Caco-2 (cell line): Measurements from ENCODE around the gene UGT1A9. TPM values are rescaled to one million over a fixed set of nuclear protein-coding genes. Genes with fewer than 3 reads are reported as not detected.

Experiments
- BruUV-seq: library from RNA; stranded (reverse); fragments of 400-500 nt; replicated peaks from 2 replicates; lab custom pipeline; 2021; lab: Mats Ljungman, UMichigan
- CTCF ChIA-PET: fragments of 300-600 bp; sonication (Branson Sonifier 250); formaldehyde crosslinking; loops from one replicate; lab custom pipeline; 2022; ENCODE audit warnings: antibody characterized with exemption; lab: Charles Lee
- POLR2A ChIA-PET: fragments of 300-600 bp; sonication (Branson Sonifier 250); formaldehyde crosslinking; loops from one replicate; lab custom pipeline; 2022; ENCODE audit warnings: antibody characterized with exemption; lab: Charles Lee
- DNase-seq, 2 experiments: peaks; one replicate each; pipeline versions ENCODE4 v3.0.0 to v3.0.0-alpha.2; 2020 to 2022
- H3K27me3 ChIP-seq: replicated peaks from 2 replicates; pipeline ENCODE4 v1.6.0; 2011; ENCODE audit warnings: low read length; ENCODE audit not compliant: control insufficient read depth, insufficient read depth
- H3K36me3 ChIP-seq: 2 replicates; pipeline ENCODE4 v1.5.1; 2011; ENCODE audit warnings: low read length; ENCODE audit not compliant: control insufficient read depth, insufficient read depth
- H3K4me1 ChIP-seq: fragments of 250-450 bp; sonication (Bioruptor Pico); 2 replicates; pipeline ENCODE4 v1.5.1; 2020; ENCODE audit warnings: mild to moderate bottlenecking
- H3K4me3 ChIP-seq: 2 replicates; pipeline ENCODE4 v1.5.1; 2011; ENCODE audit warnings: low read depth, mild to moderate bottlenecking, control low read depth, low read length
- H3K9me3 ChIP-seq: fragments of 250-450 bp; sonication (Bioruptor Pico); 2 replicates; pipeline ENCODE4 v1.5.1; 2020; ENCODE audit warnings: mild to moderate bottlenecking, moderate library complexity
- H3K27ac Mint-ChIP-seq: one replicate; pipeline ENCODE4 v1.8.0; 2022; ENCODE audit warnings: mixed read lengths; ENCODE audit not compliant: unreplicated experiment
- H3K27me3 Mint-ChIP-seq: one replicate; pipeline ENCODE4 v1.8.0; 2022; ENCODE audit warnings: mixed read lengths; ENCODE audit not compliant: insufficient read depth, unreplicated experiment
- H3K36me3 Mint-ChIP-seq: one replicate; pipeline ENCODE4 v1.8.0; 2022; ENCODE audit warnings: mild to moderate bottlenecking, mixed read lengths; ENCODE audit not compliant: insufficient read depth, unreplicated experiment
- H3K4me1 Mint-ChIP-seq: one replicate; pipeline ENCODE4 v1.8.0; 2022; ENCODE audit warnings: low read depth, mixed read lengths; ENCODE audit not compliant: unreplicated experiment
- H3K4me3 Mint-ChIP-seq: one replicate; pipeline ENCODE4 v1.8.0; 2022; ENCODE audit warnings: mild to moderate bottlenecking, moderate library complexity, mixed read lengths; ENCODE audit not compliant: unreplicated experiment
- H3K9me3 Mint-ChIP-seq: one replicate; pipeline ENCODE4 v1.8.0; 2022; ENCODE audit warnings: mixed read lengths; ENCODE audit not compliant: unreplicated experiment
- intact Hi-C: fragments of 100-400 bp; cut with micrococcal nuclease; formaldehyde crosslinking; loops from one replicate; pipeline ENCODE4 v1.10.0; 2022; ENCODE audit not compliant: unreplicated experiment
- total RNA-seq: library from RNA; stranded (reverse); gene quantifications from 2 replicates; pipeline ENCODE4 v1.2.3, GENCODE V29; 2022
- TF ChIP-seq, protein P1 (sequence below), 2 experiments: fragments of 200-600 bp in 1 of 2; IDR thresholded peaks; 1 replicate in 1 of 2; 2 replicates in 1 of 2; pipeline versions ENCODE4 v1.5.1 to v1.8.0; 2011 to 2022; ENCODE audit warnings: antibody characterized with exemption in 1 of 2, control low read depth in 1 of 2, inconsistent platforms in 1 of 2, low read depth in 1 of 2, low read length in 1 of 2, mild to moderate bottlenecking in 1 of 2, moderate library complexity in 1 of 2; ENCODE audit not compliant: insufficient read depth in 1 of 2, severe bottlenecking in 1 of 2, unreplicated experiment in 1 of 2

Gene UGT1A9
- total RNA-seq, 1 experiment from 2014 or later, result 0.20 TPM

DNA sequence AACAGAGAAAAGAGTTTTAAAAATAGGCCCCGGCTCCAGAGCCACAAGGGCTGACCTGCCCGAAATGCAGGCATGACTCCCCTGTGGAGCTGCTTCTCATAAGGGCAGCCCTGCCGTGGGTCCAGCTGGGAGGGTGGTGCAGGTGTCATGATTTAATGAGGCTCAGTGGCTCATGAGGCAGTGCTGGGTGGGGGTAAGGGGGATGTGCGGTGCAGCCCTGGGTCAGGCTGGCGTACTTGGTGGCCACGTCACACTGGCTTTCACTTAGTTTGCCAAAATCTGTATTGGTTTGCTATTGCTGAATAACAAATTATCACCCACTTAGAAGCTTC, 149.0 kb downstream of the UGT1A9 start:
- TF ChIP-seq, protein P1, sequence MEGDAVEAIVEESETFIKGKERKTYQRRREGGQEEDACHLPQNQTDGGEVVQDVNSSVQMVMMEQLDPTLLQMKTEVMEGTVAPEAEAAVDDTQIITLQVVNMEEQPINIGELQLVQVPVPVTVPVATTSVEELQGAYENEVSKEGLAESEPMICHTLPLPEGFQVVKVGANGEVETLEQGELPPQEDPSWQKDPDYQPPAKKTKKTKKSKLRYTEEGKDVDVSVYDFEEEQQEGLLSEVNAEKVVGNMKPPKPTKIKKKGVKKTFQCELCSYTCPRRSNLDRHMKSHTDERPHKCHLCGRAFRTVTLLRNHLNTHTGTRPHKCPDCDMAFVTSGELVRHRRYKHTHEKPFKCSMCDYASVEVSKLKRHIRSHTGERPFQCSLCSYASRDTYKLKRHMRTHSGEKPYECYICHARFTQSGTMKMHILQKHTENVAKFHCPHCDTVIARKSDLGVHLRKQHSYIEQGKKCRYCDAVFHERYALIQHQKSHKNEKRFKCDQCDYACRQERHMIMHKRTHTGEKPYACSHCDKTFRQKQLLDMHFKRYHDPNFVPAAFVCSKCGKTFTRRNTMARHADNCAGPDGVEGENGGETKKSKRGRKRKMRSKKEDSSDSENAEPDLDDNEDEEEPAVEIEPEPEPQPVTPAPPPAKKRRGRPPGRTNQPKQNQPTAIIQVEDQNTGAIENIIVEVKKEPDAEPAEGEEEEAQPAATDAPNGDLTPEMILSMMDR (IDR thresholded peaks at IDR 0.05; ENCODE audit: insufficient read depth in 1 of 2, low read depth in 1 of 2, low read length in 1 of 2, severe bottlenecking in 1 of 2, unreplicated experiment in 1 of 2), result no peak
- POLR2A ChIA-PET, result no interaction called here
- DNase-seq, result no peak
- H3K27ac Mint-ChIP-seq, result no peak overlapping the region
- no peaks in the 10 kb centered on the region for H3K4me1 Mint-ChIP-seq
- no peaks in the 10 kb centered on the region for H3K27me3 Mint-ChIP-seq
- no peaks in the 10 kb centered on the region for H3K9me3 ChIP-seq
- H3K4me3 ChIP-seq, result no peak overlapping the region
- no TSS peak for BruUV-seq
- H3K4me1 ChIP-seq, result no peaks in the 10 kb centered on the region
- no peaks in the 10 kb centered on the region for H3K9me3 Mint-ChIP-seq
- CTCF ChIA-PET, result no interaction called here
- no peaks in the 10 kb centered on the region for H3K36me3 Mint-ChIP-seq
- H3K36me3 ChIP-seq, result no peaks in the 10 kb centered on the region
- no peaks in the 10 kb centered on the region for H3K27me3 ChIP-seq
- H3K4me3 Mint-ChIP-seq, result no peak overlapping the region
- intact Hi-C loops, result no loop called here

DNA sequence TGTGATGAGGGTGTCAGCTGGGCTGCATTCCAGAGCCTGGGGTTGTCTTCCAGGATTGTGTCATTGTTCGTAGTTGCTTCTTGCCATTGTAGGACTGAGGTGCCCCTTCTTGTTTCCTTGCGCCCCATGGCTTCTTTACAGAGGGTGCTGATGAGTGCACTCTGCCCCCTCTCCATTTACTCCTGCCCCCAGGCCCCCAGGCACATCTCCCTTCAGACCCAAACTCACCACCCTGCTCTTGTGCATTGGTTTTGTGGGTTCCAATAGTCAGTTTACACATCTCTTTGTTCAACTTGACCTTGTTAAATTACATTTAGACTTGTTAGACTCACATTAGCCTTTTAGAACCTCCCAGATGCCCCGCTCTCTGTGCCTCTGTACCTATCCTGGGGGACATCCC, 149.5 kb downstream of the UGT1A9 start:
- ChIA-PET CTCF (no interaction called here), POLR2A (no interaction called here)
- no peaks in the 10 kb centered on the region for H3K27me3 Mint-ChIP-seq
- H3K36me3 Mint-ChIP-seq, result no peaks in the 10 kb centered on the region
- H3K27me3 ChIP-seq, result no peaks in the 10 kb centered on the region
- no peaks in the 10 kb centered on the region for H3K4me1 ChIP-seq
- no peak overlapping the region for H3K27ac Mint-ChIP-seq
- no peaks in the 10 kb centered on the region for H3K4me1 Mint-ChIP-seq
- H3K4me3 ChIP-seq, result no peak overlapping the region
- H3K4me3 Mint-ChIP-seq, result no peak overlapping the region
- H3K9me3 Mint-ChIP-seq, result no peaks in the 10 kb centered on the region
- no peaks in the 10 kb centered on the region for H3K9me3 ChIP-seq
- no peaks in the 10 kb centered on the region for H3K36me3 ChIP-seq
- DNase-seq, result no peak
- TF ChIP-seq, protein P1 (IDR thresholded peaks at IDR 0.05; ENCODE audit: insufficient read depth in 1 of 2, low read depth in 1 of 2, low read length in 1 of 2, severe bottlenecking in 1 of 2, unreplicated experiment in 1 of 2), result no peak
- no TSS peak for BruUV-seq
- intact Hi-C loops, result no loop called here

GRCh38 chr2:233821709-233822100, 150.0 kb downstream of the UGT1A9 start:
- no TSS peak for BruUV-seq
- POLR2A ChIA-PET, result no interaction called here
- Mint-ChIP-seq H3K27me3 (no peaks in the 10 kb centered on the region), H3K9me3 (no peaks in the 10 kb centered on the region), H3K4me1 (no peaks in the 10 kb centered on the region), H3K4me3 (no peak overlapping the region), H3K36me3 (no peaks in the 10 kb centered on the region), H3K27ac (no peak overlapping the region)
- no peak overlapping the region for H3K4me3 ChIP-seq
- H3K27me3 ChIP-seq, result no peaks in the 10 kb centered on the region
- TF ChIP-seq, protein P1 (IDR thresholded peaks at IDR 0.05; ENCODE audit: insufficient read depth in 1 of 2, low read depth in 1 of 2, low read length in 1 of 2, severe bottlenecking in 1 of 2, unreplicated experiment in 1 of 2), result no peak
- H3K4me1 ChIP-seq, result no peaks in the 10 kb centered on the region
- CTCF ChIA-PET, result no interaction called here
- intact Hi-C loops, result no loop called here
- no peaks in the 10 kb centered on the region for H3K9me3 ChIP-seq
- H3K36me3 ChIP-seq, result no peaks in the 10 kb centered on the region
- DNase-seq, result no peak
